Fibroblast of skin of abdomen (primary cell): ENCODE data around the gene STK33.
A peak's percentile ranks its signal among the peaks of the same experiment; 100 is the strongest.
"Not testable (repeated sequence)": the region's sequence is repeated elsewhere in the genome, so short reads cannot be mapped to it uniquely, and the experiment has no call there.

Experiments
- DNase-seq: peaks from one replicate; pipeline ENCODE4 v3.0.0-alpha.2; 2013

Gene STK33

GRCh38 chr11:8543278-8543677 is 50.8 kb downstream of the STK33 start:
- no peak for DNase-seq

GRCh38 chr11:8541448-8541847 is 52.6 kb downstream of the STK33 start:
- DNase-seq, result no peak

GRCh38 chr11:8533332-8533731 is 60.7 kb downstream of the STK33 start:
- no peak for DNase-seq

- DNase-seq, result no peak
These were observed 61.6 kb downstream of the STK33 start for GRCh38 chr11:8532475-8532874.

- no peak for DNase-seq
These were observed 62.0 kb downstream of the STK33 start for GRCh38 chr11:8531982-8532381.

- DNase-seq, result no peak
These were observed 62.7 kb downstream of the STK33 start for GRCh38 chr11:8531312-8531711.

GRCh38 chr11:8527939-8528338 is 66.1 kb downstream of the STK33 start:
- DNase-seq, result no peak

GRCh38 chr11:8523396-8523795 is 70.6 kb downstream of the STK33 start:
- DNase-seq, result no peak

GRCh38 chr11:8512547-8512946 is 81.5 kb downstream of the STK33 start:
- DNase-seq, result no peak

GRCh38 chr11:8503910-8504364 is 90.1 kb downstream of the STK33 start:
- no peak for DNase-seq

GRCh38 chr11:8501836-8502235 is 92.2 kb downstream of the STK33 start:
- DNase-seq, result peak; percentile 19

GRCh38 chr11:8488395-8488794 is 105.6 kb downstream of the STK33 start:
- no peak for DNase-seq

- no peak for DNase-seq
These were observed 106.8 kb downstream of the STK33 start for GRCh38 chr11:8487261-8487660.

GRCh38 chr11:8484251-8484650 is 109.8 kb downstream of the STK33 start:
- DNase-seq, result no peak

- no peak for DNase-seq
These were observed 113.2 kb downstream of the STK33 start for GRCh38 chr11:8480858-8481257.

GRCh38 chr11:8477680-8478079 is 116.3 kb downstream of the STK33 start:
- DNase-seq, result no peak

- DNase-seq, result no peak
These were observed 116.9 kb downstream of the STK33 start for GRCh38 chr11:8477151-8477550.

GRCh38 chr11:8467806-8468205 is 126.2 kb downstream of the STK33 start:
- not testable (repeated sequence) for DNase-seq

GRCh38 chr11:8467356-8467755 is 126.7 kb downstream of the STK33 start:
- DNase-seq, result not testable (repeated sequence)

GRCh38 chr11:8466884-8467283 is 127.1 kb downstream of the STK33 start:
- DNase-seq, result not testable (repeated sequence)

GRCh38 chr11:8459711-8460399 is 134.2 kb downstream of the STK33 start:
- DNase-seq, result no peak

- DNase-seq, result no peak
These were observed 151.7 kb downstream of the STK33 start for GRCh38 chr11:8442301-8442700.

GRCh38 chr11:8440649-8441048 is 153.4 kb downstream of the STK33 start:
- no peak for DNase-seq

GRCh38 chr11:8429483-8429882 is 164.5 kb downstream of the STK33 start:
- DNase-seq, result no peak

- DNase-seq, result no peak
These were observed 168.0 kb downstream of the STK33 start for GRCh38 chr11:8426076-8426475.
